Loucy (cell line): ENCODE data around the gene SLC9A8.

Source experiments
- CTCF ChIP-seq: fragments of 200-600 bp; sonication (generic); conservative IDR thresholded peaks from 2 replicates; pipeline ENCODE4 v1.5.1; 2014; ENCODE audit warnings: mild to moderate bottlenecking, antibody characterized with exemption, low read length
- EZH2phosphoT487 ChIP-seq: fragments of 200-600 bp; IDR thresholded peaks from 2 replicates; pipeline ENCODE4 v1.6.1; 2018; ENCODE audit warnings: antibody characterized with exemption, mild to moderate bottlenecking, moderate library complexity, borderline replicate concordance

- TF ChIP-seq CTCF = no peak
- TF ChIP-seq EZH2phosphoT487 = no peak
These were observed 68.3 kb downstream of the SLC9A8 start for GRCh38 chr20:49880724-49881445.
